A673 (cell line): ENCODE data around the gene DUS1L. TPM values are rescaled to one million over a fixed set of nuclear protein-coding genes. Genes with fewer than 3 reads are reported as not detected.
A peak's percentile ranks its signal among the peaks of the same experiment; 100 is the strongest.

Experiments used
- Bru-seq: library from RNA; stranded (reverse); fragments of 400-500 nt; gene quantifications from one replicate; lab custom pipeline; 2021; lab: Mats Ljungman, UMichigan
- BruChase-seq, 2 experiments: library from RNA; stranded (reverse); fragments of 400-500 nt; gene quantifications; one replicate each; lab custom pipeline; 2021; lab: Mats Ljungman, UMichigan
- BruUV-seq: library from RNA; stranded (reverse); fragments of 400-500 nt; replicated peaks from 2 replicates; lab custom pipeline; 2021; lab: Mats Ljungman, UMichigan
- CTCF ChIA-PET: fragments of 300-600 bp; sonication (Branson Sonifier 250); formaldehyde crosslinking; loops from one replicate; lab custom pipeline; 2022; ENCODE audit warnings: antibody characterized with exemption; lab: Charles Lee
- POLR2A ChIA-PET: fragments of 300-600 bp; sonication (Branson Sonifier 250); formaldehyde crosslinking; loops from one replicate; lab custom pipeline; 2022; ENCODE audit warnings: antibody characterized with exemption; ENCODE audit not compliant: low non-redundant PET; lab: Charles Lee
- DNase-seq: peaks from one replicate; pipeline ENCODE4 v3.0.0-alpha.2; 2015; ENCODE audit warnings: low spot score
- H3K27ac ChIP-seq: fragments of 200-600 bp; sonication (generic); 2 replicates; pipeline ENCODE4 v1.5.1; 2016; ENCODE audit warnings: mixed run types, low read depth, mild to moderate bottlenecking, mixed read lengths, antibody characterized with exemption, low read length; ENCODE audit not compliant: poor library complexity, severe bottlenecking
- H3K27me3 ChIP-seq: fragments of 200-600 bp; sonication (generic); replicated peaks from 2 replicates; pipeline ENCODE4 v1.6.1; 2017; ENCODE audit warnings: mixed run types, low read depth, mild to moderate bottlenecking, mixed read lengths, antibody characterized with exemption, low read length; ENCODE audit not compliant: insufficient read depth, poor library complexity
- H3K36me3 ChIP-seq: fragments of 200-600 bp; sonication (generic); 2 replicates; pipeline ENCODE4 v1.6.1; 2016; ENCODE audit warnings: mixed run types, mild to moderate bottlenecking, mixed read lengths, antibody characterized with exemption, low read length; ENCODE audit not compliant: insufficient read depth, poor library complexity, severe bottlenecking
- H3K4me1 ChIP-seq: fragments of 200-600 bp; sonication (generic); 2 replicates; pipeline ENCODE4 v1.6.1; 2017; ENCODE audit warnings: mixed run types, mild to moderate bottlenecking, mixed read lengths, antibody characterized with exemption, low read length; ENCODE audit not compliant: insufficient read depth, poor library complexity, severe bottlenecking
- H3K4me3 ChIP-seq: fragments of 200-600 bp; sonication (generic); 2 replicates; pipeline ENCODE4 v1.5.1; 2016; ENCODE audit warnings: low read depth, mixed run types, mild to moderate bottlenecking, mixed read lengths, low read length; ENCODE audit not compliant: poor library complexity, severe bottlenecking
- H3K9me3 ChIP-seq: fragments of 200-600 bp; sonication (generic); 2 replicates; pipeline ENCODE4 v1.6.1; 2016; ENCODE audit warnings: mixed run types, low read depth, mild to moderate bottlenecking, mixed read lengths, antibody characterized with exemption, low read length; ENCODE audit not compliant: poor library complexity, severe bottlenecking
- CTCF ChIP-seq: fragments of 300-800, 200-600 bp; sonication (generic); conservative IDR thresholded peaks from 2 replicates; pipeline ENCODE4 v1.5.1; 2017; ENCODE audit warnings: low read depth, mild to moderate bottlenecking, antibody characterized with exemption, low read length, moderate library complexity, mixed read lengths
- EZH2 ChIP-seq: fragments of 200-600 bp; sonication (generic); IDR thresholded peaks from 2 replicates; pipeline ENCODE4 v1.6.1; 2017; ENCODE audit warnings: borderline replicate concordance, low read depth, mild to moderate bottlenecking, mixed read lengths, antibody characterized with exemption, low read length; ENCODE audit not compliant: poor library complexity, severe bottlenecking
- intact Hi-C: fragments of 100-400 bp; cut with micrococcal nuclease; formaldehyde crosslinking; loops from one replicate; pipeline ENCODE4 v1.10.0; 2022; ENCODE audit not compliant: unreplicated experiment
- long read RNA-seq: library from polyadenylated mRNA; stranded (forward); transcript quantifications from one replicate; pipeline ENCODE4 v2.0.0, GENCODE V29; 2022
- total RNA-seq: library from RNA; stranded (reverse); gene quantifications from 2 replicates; pipeline ENCODE4 v1.2.3, GENCODE V29; 2021

Gene DUS1L
- total RNA-seq (139 and 143 TPM in 2 replicates), Bru-seq, nascent RNA (percentile 61 among the genes with signal in this experiment), BruChase-seq, experiment 1, labeled RNA remaining after a 2-hour chase (percentile 75 among the genes with signal in this experiment), BruChase-seq, experiment 2, labeled RNA remaining after a 6-hour chase (percentile 87 among the genes with signal in this experiment)
- long read RNA-seq, partial matches to known transcripts, result 31 of 307 reads
- long read RNA-seq, other reads (novel, unspliced or antisense), result 274 of 307 reads

- Histone ChIP-seq H3K36me3 (peaks cover 32% of the 10 kb centered on the region), H3K9me3 (no peaks in the 10 kb centered on the region), H3K27me3 (no peaks in the 10 kb centered on the region), H3K27ac (peak within 1 kb of the TSS; percentile 81), H3K4me1 (peaks cover 6% of the 10 kb centered on the region), H3K4me3 (peak within 1 kb of the TSS; percentile 85)
- POLR2A ChIA-PET, result interaction anchor here (0.6 kb wide), 1 partner anchor 364 kb away, joined by 3 read pairs; no protein-coding TSS in a partner anchor
- peak; percentile 65 for DNase-seq
- intact Hi-C loops, result no loop called here
- BruUV-seq, result no TSS peak
- CTCF ChIA-PET, result no interaction called here
- TF ChIP-seq CTCF (no peak), EZH2 (no peak)
Measured at GRCh38 chr17:82065638-82066303, at the start of gene DUS1L. DUS1L (minus strand) TSS chr17:82065804; CDS start chr17:82065059, 745 bp downstream.

- CTCF ChIA-PET, result no interaction called here
- DNase-seq, result no peak
Measured at GRCh38 chr17:82114872-82115271, 49.3 kb upstream of the DUS1L start.

GRCh38 chr17:82114447-82114846, 48.8 kb upstream of the DUS1L start:
- Histone ChIP-seq H3K27ac (no peak overlapping the region), H3K9me3 (no peaks in the 10 kb centered on the region), H3K36me3 (no peaks in the 10 kb centered on the region), H3K27me3 (no peaks in the 10 kb centered on the region), H3K4me3 (no peak overlapping the region), H3K4me1 (no peaks in the 10 kb centered on the region)
- BruUV-seq, result no TSS peak
- CTCF ChIA-PET, result no interaction called here
- intact Hi-C loops, result no loop called here
- no peak for DNase-seq
- POLR2A ChIA-PET, result no interaction called here
- TF ChIP-seq EZH2, result no peak
- TF ChIP-seq CTCF, result no peak

More at GRCh38 chr17:82114872-82115271, 49.3 kb upstream of the DUS1L start:
- Histone ChIP-seq H3K27ac (no peak overlapping the region), H3K4me1 (no peaks in the 10 kb centered on the region), H3K4me3 (no peak overlapping the region), H3K27me3 (no peaks in the 10 kb centered on the region), H3K9me3 (no peaks in the 10 kb centered on the region), H3K36me3 (no peaks in the 10 kb centered on the region)
- intact Hi-C loops, result no loop called here
- TF ChIP-seq EZH2 (no peak), CTCF (no peak)
- POLR2A ChIA-PET, result no interaction called here
- no TSS peak for BruUV-seq
